HG02981 (cell line): ENCODE data around the gene ALPL.
"Not testable (repeated sequence)": the region's sequence is repeated elsewhere in the genome, so short reads cannot be mapped to it uniquely, and the experiment has no call there.

ENCODE experiments used
- ATAC-seq: cut with Tn5 transposase; IDR thresholded peaks from one replicate; pipeline ENCODE4 v1.9.1; 2021; ENCODE audit warnings: mild to moderate bottlenecking, moderate library complexity; ENCODE audit not compliant: unreplicated experiment

The ALPL gene

DNA sequence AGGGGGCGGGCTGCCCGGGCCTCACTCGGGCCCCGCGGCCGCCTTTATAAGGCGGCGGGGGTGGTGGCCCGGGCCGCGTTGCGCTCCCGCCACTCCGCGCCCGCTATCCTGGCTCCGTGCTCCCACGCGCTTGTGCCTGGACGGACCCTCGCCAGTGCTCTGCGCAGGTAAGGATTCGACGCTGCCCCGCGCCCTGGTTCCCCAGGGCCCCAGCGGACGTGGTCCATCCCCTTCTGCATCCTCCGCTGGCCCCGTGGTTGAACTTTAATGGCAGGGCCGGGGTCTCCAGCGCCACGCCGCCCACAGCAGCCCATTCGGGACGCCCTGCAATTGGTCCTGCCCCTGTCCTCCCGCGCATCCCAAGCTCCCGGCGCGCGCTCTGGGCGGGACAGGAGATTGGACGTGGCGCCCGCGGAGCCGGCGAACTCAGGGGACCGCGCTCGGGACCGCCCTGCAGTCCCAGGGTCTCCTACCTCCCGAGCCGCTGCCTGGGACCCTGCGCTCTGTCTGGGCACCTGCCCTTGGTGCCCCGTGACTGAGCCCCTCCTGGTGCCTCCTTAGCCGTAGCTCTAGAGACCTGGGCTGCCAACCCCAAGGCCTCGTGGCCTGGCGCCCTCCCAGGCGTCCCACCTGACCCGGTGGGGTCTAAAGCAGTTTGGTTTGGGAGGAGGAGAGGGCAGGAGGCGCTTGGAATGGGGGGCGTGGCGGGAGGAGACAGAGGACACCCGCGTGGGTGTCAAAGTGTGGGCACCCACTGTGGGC is at the start of gene ALPL:
ALPL (plus strand) TSS at position 73 of the 762 bp plus-strand sequence. CDS start 44,659 bp downstream, outside the sequence.
- no peak for ATAC-seq

DNA sequence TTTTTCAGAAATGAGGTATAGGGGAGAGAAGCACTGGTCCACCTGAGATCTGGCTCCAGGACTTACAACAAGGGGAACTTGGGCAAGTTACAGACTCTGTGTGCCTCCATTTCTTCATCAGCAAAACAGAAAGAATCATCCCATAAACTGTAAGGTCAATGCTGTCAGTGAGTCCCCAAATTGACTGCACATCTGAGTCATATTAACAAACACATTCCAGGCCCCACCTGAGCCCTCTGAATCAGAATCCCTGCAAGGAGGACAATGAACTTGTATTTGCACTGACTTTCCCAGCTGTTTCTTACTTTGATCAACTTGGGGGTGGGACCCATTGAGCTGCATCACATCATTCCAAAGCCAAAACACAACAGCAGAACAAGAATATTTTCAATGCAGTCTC is 44.1 kb upstream of the ALPL start:
- not testable (repeated sequence) for ATAC-seq

DNA sequence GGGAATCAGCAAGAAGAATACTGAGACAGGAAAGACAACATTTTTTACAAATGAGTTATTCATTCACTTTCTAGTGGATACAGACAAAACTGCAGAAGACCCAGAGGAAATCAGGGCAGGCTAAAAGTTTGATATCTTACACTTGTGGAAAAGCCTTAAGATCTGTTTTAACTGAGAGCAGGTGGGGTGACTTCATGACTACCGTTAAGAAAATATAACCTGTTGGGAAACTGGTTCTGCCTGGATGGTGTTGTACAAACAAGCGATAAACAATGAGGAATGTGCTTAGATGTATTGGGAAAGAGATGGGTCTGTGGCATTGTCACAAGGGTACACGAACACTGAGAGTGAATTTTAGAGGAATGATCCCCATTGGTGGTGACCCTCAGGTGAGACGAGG is 41.3 kb upstream of the ALPL start:
- ATAC-seq: not testable (repeated sequence)

DNA sequence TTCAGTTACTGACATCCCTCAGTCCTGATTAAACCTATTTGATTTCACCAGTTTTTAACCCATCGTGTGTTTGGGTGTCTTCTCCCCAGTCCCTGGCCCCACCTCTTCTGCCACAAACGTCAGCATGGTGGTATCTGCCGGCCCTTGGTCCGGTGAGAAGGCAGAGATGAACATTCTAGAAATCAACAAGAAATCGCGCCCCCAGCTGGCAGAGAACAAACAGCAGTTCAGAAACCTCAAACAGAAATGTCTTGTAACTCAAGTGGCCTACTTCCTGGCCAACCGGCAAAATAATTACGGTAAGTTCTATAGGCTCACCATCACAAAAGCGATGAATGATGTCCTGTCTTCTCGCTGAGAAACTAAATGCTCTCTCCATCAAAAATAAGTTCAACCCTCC is 40.6 kb upstream of the ALPL start:
- ATAC-seq: no peak

DNA sequence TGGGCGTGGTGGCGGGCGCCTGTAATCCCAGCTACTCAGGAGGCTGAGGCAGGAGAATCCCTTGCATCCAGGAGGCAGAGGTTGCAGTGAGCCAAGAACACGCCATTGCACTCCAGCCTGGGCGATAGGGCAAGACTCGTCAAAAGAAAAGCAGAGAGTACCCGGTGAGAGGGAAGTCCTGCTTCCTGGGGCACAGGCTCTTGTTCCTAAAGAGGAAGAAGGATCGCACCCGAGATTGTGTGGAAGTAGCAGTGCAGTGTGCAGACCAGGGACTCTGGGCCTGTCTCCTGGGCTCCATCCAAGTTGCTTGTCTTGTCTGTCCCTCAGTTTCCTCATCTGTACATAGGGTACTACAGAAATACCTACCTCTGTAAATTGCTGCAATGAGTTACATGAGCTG is 39.6 kb upstream of the ALPL start:
- no peak for ATAC-seq

DNA sequence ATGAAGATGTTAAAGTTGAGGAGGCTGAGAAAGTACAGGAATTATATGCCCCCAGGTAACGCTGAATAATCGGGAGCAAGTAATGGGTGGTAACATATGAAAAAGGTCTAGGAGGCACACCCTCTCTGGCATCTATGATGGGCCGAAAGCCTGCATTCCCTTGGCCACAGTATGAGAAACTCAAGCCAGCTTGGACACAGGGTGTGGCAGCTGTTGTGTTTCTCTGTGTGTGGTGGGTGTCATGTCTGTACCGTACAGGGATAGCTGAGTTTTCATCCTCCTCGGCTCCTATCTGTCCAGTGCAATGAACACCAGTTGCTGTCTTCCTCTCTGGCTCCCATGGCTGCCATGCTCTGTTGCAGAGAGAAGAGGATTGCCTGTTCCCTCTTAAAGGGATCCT is 36.4 kb upstream of the ALPL start:
- ATAC-seq: no peak

DNA sequence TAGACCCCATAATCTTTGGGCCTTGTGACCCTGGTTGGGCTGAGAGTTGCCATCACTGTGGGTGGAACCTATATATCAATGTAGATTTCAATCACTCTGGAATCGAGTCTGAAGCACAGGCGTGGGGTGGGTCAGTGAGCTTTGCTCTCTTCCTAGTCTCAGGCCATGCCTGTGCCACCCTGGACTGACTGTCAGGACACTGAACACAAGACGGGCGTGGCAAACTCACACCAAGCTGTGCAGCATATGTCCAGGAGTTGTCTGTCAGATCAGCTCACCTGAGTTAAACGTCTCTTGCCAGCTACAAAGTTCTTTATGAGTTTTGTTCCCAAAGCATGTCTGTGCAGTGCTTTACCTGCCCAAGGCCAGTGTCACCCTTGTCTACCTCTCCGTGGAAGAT is 30.9 kb upstream of the ALPL start:
- no peak for ATAC-seq

DNA sequence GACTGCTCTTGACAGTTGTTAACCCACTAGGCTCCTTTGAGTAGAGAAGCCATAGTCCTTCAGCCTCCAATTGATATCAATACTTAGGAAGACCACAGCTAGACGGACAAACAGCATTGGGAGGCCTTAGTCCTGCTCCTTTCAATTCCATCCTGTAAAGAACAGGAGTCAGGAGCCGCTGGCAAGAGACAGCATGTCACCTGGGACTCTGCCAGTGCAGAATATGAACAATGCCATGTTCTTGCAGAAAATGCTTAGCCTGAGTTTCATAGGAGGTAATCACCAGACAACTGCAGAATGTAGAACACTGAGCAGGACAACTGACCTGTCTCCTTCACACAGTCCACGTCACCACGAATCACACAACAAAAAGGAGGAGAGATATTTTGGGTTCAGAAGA is 25.3 kb upstream of the ALPL start:
- ATAC-seq: not testable (repeated sequence)

DNA sequence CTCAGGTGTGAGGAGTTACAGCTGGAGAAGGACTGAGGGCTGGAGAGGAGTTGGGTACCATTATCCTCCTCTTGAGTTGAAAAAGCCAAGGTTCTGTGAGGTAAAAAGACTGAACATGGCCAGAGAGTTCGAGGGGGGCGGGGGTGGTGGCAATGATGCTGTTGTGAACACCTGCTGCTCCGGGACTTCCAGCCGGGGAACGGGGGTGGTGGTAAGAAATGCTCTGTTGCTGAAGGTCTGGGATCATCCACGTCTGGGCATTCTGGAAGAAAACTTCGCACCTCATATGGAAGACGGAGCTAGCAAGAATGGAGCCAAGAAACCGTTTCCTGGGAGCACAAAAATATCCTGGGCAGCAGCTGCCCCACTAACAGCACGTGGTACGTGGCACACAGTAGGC is 20.1 kb upstream of the ALPL start:
- no peak for ATAC-seq

DNA sequence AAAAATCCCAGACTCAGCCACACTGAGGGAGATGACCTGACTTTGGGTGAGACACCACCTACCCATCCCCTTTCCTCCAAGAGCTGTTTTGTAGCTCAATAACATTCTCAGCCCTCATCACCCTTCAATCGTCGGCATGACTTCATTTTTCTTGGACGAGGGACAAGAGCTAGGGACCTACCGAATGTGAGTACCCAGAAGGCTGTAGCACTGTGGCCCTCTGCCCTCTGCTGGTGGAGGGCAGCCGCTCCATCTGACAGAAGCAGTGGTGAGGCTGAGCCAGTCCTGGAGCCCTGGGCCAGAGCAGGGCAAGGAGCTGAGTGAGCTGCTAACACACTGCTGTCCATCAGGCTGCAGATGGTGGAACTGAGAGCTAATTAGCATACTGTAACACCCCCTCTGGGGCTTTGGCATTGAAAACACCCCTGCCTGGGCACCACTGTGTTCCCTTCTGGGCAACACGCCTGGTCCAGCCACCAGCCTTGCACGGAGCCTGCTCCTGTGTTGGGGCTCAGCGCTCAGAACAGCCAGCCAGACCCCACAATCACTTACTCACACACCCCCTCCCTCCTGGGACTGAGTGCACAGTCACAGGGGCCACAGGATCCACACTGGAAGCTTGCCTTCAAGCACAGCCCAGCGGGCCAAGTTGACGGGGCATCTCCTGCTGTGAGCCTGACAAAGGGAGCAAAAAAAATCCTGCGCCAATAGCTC is 18.3 kb upstream of the ALPL start:
- ATAC-seq: no peak

DNA sequence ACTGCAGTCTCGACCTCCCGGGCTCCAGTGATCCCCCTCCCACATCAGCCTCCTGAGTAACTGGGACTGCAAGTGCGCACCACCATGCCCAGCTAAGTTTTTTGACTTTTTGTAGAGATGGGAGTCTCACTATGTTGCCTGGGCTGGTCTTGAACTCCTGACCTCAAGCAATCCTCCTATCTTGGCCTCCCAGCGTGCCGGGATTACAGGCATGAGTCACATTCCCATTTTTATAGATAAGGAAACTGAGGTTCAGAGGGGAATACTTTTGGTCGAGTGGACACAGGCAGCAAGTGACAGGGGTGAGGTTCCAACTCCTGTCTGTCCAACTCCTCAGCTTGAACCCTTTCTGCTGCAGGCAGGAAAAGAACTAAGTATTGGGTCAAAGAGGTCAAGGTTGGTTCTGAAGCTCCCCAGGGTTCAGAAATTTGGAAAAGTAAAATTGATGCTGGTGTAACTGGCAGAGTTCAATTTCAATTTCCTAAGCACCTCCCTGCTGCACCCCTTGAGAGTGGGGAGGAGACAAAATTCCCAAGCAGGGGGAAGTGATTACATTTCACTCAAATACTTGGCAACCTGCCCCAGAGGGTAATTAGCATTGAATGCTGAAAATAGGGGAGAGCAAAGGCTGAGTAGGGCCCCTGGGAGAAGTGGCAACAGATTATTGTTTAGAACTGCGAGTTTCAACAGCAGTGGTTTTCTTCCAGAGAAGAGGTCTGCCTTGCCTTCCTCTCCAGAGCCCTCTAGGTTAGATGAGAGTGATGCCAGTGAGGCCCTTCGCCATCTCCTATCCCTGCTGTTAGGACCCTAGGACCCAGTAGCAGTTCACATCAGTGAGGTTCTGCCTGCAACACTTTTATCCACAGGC is 17.5 kb upstream of the ALPL start:
- ATAC-seq: no peak

DNA sequence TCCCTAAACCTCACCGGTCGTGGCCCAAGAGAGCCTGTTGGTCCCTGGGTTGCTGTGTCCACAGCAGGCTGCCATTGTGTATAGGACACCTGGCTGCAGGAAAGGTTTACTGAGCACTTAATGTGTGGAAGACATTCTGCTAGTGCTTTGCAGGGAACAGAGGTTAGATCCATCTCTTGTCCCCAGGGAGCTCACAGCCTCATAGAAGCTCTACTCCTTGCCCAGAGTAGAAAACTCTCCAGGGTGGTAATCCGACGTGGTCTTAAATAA is 16.9 kb upstream of the ALPL start:
- no peak for ATAC-seq

DNA sequence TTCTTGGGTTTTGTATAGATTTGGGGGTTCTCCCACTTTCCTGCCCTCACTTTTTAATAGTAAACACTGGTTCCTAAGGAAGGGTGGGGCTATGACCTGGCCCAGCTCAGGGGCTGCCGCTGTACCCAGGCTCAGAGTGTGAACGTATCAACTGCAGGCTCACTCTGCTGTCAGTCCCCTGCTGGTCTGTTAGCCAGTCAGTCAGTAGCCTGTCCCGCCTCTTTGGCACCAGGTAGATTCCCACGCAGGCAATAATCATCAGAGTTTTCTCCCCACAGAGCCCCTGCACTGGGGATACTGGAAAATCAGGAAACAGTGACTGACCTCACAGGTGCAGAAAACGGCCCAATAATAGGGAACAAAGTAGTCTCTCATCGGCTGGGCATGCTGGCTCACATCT is 15.0 kb upstream of the ALPL start:
- ATAC-seq: no peak

DNA sequence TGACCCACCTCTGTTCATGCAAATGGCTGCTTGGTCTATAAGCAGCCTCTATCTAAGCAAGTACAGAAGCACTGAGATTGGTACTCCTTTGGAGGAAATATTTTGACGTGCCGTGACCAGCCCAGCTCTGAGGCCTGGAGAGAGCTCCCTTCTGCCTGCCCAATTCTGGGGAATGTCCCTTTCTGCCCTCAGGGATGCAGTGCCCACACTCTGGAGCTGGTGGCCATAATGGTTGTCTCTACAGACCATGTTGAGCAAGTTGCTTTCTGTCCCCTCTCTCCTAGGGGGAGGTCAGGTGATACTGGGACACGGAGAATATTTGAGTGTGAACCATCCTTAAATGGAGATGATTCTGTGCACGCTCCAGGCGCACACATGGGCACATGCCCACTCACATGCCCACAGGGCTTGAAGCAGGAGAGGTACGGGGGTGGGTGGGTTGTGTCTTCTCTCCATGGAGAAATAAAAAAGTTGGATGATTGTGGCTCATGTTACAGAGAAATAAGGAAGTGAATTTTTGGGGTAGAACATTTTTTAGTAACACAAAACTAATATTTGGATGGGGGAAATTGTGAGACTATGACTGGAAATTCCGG is 13.9 kb upstream of the ALPL start:
- ATAC-seq: no peak

DNA sequence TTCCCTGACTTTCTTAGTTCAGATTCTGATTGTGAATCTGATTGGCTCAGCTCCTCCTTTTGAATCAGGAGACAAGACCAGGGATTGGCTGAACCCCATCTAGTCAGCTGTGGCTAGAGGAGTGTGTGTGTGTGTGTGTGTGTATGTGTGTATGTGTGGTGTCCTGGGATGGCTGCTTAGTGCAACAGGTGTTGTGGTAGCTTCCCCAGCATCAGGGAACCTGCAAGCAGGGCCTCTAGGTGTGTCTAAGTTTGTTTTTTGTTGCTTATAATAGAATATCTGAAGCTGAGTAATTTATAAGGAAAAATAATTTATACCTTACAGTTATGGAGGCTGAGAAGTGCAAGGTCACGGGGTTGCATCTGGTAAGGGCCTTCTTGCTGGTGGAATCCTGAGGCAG is 13.2 kb upstream of the ALPL start:
- no peak for ATAC-seq

DNA sequence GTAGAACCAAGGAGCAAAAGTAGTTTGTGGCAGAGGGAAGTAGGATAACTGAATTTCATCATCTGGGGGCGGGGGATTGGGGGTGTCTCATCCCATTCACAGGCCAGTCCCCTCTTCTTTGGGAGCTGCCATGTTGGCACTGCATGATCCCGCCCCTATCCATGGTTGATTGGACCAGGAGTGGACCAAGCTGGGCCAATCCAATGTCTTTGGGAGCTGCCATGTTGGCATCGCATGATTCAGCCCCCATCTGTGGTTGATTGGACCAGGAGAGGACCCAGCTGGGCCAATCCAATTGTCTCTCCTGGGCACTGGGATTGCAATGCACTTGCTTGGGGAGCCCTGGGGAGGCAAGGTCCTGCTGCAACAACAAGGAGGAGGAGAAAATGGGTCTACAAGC is 12.3 kb upstream of the ALPL start:
- no peak for ATAC-seq

DNA sequence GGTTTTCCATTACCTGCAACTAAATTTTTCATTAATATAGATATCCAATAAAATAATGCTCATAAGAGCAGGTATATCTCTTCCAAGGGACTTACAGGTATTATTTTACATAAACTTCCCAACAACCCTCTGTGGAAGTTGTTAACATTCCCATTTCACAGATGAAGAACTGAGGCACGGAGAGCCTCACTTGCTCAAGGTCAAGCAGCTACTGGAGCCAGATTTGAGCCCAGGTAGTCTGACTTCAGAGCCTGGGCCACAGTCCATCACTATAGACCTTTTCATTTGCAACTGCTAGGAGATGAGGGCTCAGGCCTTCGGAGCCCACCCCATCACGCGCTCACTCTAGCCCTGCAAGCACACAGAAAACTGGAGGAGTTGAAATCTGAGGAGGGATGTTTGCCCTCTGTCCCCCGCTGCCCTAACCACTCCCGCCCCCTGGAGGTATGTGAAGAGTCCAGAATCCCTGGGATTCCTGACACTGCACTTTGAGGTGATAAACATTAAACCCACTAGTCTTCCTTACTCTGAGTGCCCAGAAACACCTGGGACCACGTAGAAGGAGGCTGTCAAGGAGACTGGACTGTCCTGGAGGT is 11.7 kb upstream of the ALPL start:
- ATAC-seq: no peak

DNA sequence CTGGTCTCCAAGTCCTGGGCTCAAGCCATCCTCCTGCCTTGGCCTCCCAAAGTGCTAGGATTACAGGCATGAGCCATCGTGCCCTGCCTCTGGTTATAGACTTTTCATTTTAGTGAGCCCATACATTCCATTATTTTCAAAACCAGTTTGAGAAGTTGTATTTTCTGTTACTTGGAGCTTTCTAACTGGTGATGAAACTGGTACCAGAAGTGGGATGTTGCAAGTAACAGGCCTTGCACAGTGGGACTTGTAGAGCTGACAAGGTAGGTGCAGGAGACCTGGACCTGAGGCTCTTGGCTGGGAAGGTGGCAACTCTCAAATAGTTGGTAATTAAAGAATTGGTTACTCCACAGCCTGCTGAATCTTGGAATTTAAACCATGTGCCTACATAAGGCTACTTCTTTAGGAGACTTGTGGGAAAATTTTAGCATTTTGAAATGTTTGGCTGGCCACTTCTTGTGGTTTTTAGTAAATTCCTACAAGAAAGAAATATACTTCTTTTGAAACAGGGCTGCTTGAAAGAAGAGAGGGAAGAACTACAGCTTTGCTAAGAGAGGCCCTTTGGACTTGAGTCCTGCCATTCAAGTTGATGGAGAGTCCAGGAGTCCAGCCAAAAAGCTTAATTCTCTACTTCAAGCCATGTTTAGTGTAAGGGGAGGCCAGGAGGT is 9.8 kb upstream of the ALPL start:
- no peak for ATAC-seq

DNA sequence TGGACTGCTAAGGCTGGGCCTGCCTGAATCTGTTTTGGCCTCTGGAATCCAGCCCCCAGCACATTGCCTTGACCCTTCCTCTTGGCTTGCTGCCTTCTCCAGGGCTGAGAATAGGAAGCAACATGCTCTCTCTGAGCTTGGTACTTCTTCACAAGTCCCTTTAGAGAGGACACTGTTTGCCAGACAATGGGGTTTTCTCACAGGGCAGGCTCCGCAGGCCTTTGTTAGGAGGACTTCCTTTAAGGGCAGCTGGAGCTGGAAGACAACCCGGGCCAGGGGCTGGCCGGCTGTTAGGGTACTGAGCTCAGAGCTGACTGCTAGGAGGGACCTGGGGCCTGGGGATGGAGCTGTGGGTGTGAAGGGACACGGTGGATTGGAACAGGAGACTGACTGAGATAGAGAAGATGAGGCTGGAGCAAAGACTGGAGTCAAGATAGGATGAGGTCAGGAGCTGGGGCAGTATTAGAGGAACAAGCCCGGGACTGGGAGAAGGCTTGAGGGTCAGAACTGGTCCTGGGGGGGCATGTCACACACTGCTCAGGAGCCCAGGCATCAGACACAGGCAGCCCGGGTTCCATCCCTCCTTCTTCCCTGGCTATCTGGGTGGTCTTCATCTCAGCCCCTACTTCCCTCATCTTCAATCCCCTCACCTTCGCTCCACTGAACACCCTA is 5.4 kb upstream of the ALPL start:
- no peak for ATAC-seq

DNA sequence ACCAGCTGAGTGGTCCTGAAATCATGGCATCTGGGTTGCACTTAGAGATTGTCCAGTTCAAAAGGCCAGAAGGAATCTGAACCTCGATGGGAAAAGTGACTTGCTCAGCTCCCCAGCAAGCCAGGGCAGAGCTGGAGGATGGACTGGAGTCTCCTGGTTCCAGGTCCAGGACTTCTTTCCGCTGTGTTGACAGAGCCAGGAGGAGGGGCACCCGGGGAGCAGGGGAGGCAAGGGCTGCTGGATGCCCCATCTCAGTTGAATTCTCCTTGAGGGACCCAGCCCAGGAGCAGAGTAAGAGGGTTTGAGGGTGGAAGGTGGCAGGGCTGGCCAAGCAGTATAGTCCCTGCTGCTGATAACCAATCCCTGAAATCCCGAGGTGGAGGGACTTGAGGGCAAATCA is 2.4 kb upstream of the ALPL start:
- ATAC-seq: no peak
